ENCODE measurements around the gene RRP7A.
"Not testable (repeated sequence)": the region's sequence is repeated elsewhere in the genome, so short reads cannot be mapped to it uniquely, and the experiment has no call there.

Gene RRP7A

DNA sequence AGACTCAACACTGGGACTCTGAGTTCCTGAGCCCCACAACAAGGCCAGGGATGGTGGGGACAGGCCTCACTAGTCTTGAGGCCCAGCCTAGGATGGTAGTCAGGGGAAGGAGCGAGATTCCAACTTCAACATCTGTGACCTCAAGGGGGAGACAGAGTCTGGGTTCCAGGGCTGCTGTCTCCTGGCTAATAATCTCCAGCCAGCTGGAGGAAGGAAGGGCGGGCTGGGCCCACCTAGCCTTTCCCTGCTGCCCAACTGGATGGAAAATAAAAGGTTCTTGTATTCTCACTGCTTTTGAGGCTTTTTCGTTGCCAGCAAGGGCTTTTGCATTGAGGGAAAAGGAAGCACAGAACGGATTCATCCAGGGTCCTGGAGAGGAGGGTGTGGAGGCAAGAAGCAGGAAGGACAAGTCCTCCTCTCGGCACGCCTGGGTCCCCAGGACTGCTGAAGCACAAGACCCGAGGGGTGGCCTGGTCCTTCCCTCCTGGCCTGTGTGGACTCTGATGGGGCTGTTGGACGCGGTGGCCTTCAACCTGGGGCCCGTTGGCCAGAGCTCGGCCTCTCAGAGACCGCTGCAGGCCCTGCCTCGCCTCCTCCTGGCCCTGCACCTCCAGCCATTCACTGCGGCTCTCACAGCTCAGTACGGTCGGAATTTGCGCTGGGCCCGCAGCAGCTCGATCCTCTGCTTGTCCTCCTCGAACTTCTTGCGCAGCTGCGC, 7.2 kb downstream of the RRP7A start:
- not testable (repeated sequence) for H3K4me1 ChIP-seq (ENCODE audit: control insufficient read depth, low read depth, low read length); H3K9me3 ChIP-seq (ENCODE audit: control insufficient read depth, low read depth, low read length); H3K4me3 ChIP-seq (ENCODE audit: low read length); H3K27ac ChIP-seq (ENCODE audit: low read length); H3K27me3 ChIP-seq (ENCODE audit: control insufficient read depth, insufficient read depth, low read length); H3K9ac ChIP-seq (ENCODE audit: low read length)
- peaks cover 23% of the 10 kb centered on the region for H3K36me3 ChIP-seq (ENCODE audit: control insufficient read depth, low read depth, low read length)

DNA sequence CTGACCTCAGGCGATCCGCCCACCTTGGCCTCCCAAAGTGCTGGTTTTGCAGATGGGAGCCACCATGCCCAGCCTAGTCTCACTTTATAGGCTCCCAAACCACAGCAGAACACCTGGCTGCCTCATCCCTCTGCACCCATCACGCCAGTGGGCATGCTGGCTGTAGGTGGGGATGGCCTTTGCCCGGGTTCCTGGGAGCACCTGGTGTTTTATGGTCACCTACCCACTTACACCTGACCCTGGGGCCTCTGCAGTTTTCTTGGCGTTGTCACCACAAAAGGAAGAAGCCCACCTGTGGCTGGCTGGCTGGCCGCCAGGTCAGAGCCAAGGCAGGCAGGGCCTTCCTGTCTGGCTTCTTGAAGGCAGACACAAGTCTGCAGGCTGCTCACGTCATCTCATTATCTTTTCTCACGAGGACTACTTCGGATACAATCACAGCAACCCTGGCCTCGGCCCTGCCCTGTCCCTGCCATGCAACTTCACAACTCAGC, 8.2 kb downstream of the RRP7A start:
- Histone ChIP-seq H3K9ac (ENCODE audit: low read length) (no peak overlapping the region), H3K4me1 (ENCODE audit: control insufficient read depth, low read depth, low read length) (peaks cover 3% of the 10 kb centered on the region), H3K27me3 (ENCODE audit: control insufficient read depth, insufficient read depth, low read length) (no peaks in the 10 kb centered on the region), H3K36me3 (ENCODE audit: control insufficient read depth, low read depth, low read length) (peaks cover 16% of the 10 kb centered on the region), H3K4me3 (ENCODE audit: low read length) (no peak overlapping the region), H3K27ac (ENCODE audit: low read length) (no peak overlapping the region), H3K9me3 (ENCODE audit: control insufficient read depth, low read depth, low read length) (no peaks in the 10 kb centered on the region)

DNA sequence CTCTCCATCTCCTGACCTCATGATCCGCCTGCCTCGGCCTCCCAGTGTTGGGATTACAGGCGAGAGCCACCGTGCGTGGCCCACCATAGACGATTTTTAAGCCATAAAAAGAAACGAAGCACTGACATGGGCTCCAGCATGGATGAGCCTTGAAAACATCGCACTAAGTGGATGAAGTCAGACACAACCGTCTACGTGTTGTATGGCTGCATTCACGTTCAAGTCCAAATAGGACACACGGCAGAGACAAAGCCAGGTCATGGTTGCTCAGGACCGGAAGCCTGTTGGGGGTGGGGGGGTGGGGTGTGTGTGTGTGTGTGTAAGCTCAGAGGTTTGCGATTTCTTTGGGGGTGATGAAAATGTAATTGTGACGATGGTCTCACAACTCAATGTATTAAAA, 10.0 kb downstream of the RRP7A start:
- H3K27ac ChIP-seq (ENCODE audit: low read length), result no peak overlapping the region
- no peaks in the 10 kb centered on the region for H3K9me3 ChIP-seq (ENCODE audit: control insufficient read depth, low read depth, low read length)
- H3K9ac ChIP-seq (ENCODE audit: low read length), result no peak overlapping the region
- H3K4me1 ChIP-seq (ENCODE audit: control insufficient read depth, low read depth, low read length), result peaks cover 3% of the 10 kb centered on the region
- H3K27me3 ChIP-seq (ENCODE audit: control insufficient read depth, insufficient read depth, low read length), result no peaks in the 10 kb centered on the region
- no peak overlapping the region for H3K4me3 ChIP-seq (ENCODE audit: low read length)
- H3K36me3 ChIP-seq (ENCODE audit: control insufficient read depth, low read depth, low read length), result peaks cover 8% of the 10 kb centered on the region

DNA sequence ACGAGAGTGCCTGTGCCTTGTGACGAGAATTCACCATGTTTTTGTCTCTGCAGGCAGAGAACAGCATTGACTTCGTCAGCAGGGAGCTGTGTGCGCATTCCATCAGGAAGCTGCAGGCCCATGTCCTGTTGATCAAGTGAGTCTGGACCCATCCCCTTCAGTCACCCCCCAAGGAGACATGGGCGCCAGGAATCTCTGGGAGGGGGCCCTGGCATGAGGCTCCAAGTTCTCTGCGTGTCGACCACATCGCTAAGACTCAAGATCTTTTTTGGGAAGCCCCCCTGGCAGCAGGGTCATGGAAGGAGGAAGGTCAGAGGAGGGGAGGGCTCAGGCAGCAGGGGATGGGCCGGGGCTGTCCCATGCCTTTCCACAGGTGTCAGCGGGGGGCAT, 10.6 kb downstream of the RRP7A start:
- H3K27me3 ChIP-seq (ENCODE audit: control insufficient read depth, insufficient read depth, low read length); H3K9ac ChIP-seq (ENCODE audit: low read length); H3K27ac ChIP-seq (ENCODE audit: low read length); H3K4me3 ChIP-seq (ENCODE audit: low read length); H3K9me3 ChIP-seq (ENCODE audit: control insufficient read depth, low read depth, low read length); H3K4me1 ChIP-seq (ENCODE audit: control insufficient read depth, low read depth, low read length); H3K36me3 ChIP-seq (ENCODE audit: control insufficient read depth, low read depth, low read length): not testable (repeated sequence)

DNA sequence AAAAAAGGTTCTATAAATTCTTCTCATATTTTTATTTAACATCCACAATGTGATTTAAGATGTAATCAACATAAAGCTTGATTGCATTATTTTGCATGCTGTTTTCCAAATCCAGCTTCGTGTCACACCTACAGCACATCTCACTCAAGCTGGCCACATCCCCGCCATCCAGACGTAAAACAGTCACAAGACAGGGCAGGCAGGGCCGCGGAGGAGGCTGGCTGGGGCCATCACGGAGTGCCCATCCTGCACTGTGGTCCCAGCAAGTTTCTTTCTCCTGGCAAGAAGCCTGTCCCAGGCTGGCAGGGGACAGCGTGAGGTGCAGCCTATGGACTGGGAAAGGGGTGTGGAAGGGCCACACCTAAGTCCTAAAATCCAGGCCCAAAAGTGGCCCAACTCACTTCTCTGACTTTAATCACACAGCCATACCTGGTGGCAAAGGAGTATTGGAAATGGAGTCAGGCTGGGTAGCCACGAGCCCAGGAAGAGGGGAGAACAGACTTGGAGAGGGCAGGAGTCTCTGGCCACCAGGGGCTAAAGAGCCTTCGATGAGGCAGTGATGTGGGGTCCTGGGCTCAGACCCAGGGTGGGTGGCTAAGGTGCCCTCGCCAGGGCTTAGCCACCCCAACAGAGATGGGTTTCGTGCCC, 11.1 kb downstream of the RRP7A start:
- H3K4me1 ChIP-seq (ENCODE audit: control insufficient read depth, low read depth, low read length); H3K36me3 ChIP-seq (ENCODE audit: control insufficient read depth, low read depth, low read length); H3K4me3 ChIP-seq (ENCODE audit: low read length); H3K27me3 ChIP-seq (ENCODE audit: control insufficient read depth, insufficient read depth, low read length); H3K27ac ChIP-seq (ENCODE audit: low read length); H3K9ac ChIP-seq (ENCODE audit: low read length); H3K9me3 ChIP-seq (ENCODE audit: control insufficient read depth, low read depth, low read length): not testable (repeated sequence)

DNA sequence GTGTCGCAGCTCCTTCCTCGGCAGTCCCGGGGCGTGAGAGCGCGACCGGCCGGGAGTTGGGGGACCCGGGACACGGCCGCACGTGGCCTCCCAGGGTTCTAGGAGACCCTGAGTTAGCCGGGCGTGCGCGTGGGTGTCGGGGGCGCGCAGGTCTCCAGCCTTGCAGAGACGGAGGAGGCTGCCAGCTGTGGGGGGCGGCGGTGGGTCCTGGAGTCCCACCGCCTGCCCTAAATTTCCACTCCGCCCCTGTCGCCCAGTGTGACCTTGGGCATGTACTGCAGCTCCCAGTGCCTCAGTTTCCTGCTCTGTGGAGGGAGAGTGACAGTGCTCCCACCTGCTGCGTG, 18.8 kb downstream of the RRP7A start:
- H3K9me3 ChIP-seq (ENCODE audit: control insufficient read depth, low read depth, low read length), result no peaks in the 10 kb centered on the region
- no peak overlapping the region for H3K27ac ChIP-seq (ENCODE audit: low read length)
- no peak overlapping the region for H3K4me3 ChIP-seq (ENCODE audit: low read length)
- H3K9ac ChIP-seq (ENCODE audit: low read length), result no peak overlapping the region
- peaks cover 15% of the 10 kb centered on the region for H3K4me1 ChIP-seq (ENCODE audit: control insufficient read depth, low read depth, low read length)
- no peaks in the 10 kb centered on the region for H3K36me3 ChIP-seq (ENCODE audit: control insufficient read depth, low read depth, low read length)
- H3K27me3 ChIP-seq (ENCODE audit: control insufficient read depth, insufficient read depth, low read length), result no peaks in the 10 kb centered on the region

DNA sequence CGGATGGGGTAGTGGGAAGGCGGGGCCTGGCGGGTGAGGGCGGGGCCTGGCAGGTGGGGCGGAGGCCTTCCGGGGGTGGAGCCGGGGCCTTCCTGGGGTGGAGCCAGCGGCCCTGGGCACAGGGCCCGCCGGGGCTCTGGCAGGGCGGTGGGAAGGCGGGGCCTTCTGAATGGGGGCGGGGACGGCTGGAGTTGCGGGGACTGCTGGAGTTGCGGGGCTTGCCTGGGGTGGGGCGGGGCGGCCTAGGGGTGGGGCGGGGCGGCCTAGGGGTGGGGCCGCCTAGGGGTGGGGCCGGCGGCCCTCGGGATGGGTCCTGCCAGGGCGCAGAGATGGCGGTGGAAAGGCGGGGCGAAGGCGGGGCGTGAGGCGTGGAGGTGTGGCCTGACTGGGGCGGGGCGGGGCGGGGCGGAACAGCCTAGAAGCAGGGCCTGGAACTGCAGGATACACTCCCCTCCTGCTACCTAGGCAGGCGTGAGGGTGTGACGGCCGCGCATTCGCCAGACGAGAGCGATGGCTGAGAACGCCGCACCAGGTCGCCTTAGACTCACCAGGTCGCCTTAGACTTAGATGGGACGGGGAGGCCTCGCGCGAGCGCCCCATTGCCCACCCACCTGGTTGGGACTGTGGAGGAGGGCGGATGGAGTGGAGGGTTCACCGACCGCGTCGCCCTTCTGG, 19.3 kb downstream of the RRP7A start:
- Histone ChIP-seq H3K4me3 (ENCODE audit: low read length) (no peak overlapping the region), H3K27me3 (ENCODE audit: control insufficient read depth, insufficient read depth, low read length) (no peaks in the 10 kb centered on the region), H3K9ac (ENCODE audit: low read length) (no peak overlapping the region), H3K9me3 (ENCODE audit: control insufficient read depth, low read depth, low read length) (no peaks in the 10 kb centered on the region), H3K36me3 (ENCODE audit: control insufficient read depth, low read depth, low read length) (no peaks in the 10 kb centered on the region), H3K4me1 (ENCODE audit: control insufficient read depth, low read depth, low read length) (peaks cover 16% of the 10 kb centered on the region), H3K27ac (ENCODE audit: low read length) (no peak overlapping the region)

DNA sequence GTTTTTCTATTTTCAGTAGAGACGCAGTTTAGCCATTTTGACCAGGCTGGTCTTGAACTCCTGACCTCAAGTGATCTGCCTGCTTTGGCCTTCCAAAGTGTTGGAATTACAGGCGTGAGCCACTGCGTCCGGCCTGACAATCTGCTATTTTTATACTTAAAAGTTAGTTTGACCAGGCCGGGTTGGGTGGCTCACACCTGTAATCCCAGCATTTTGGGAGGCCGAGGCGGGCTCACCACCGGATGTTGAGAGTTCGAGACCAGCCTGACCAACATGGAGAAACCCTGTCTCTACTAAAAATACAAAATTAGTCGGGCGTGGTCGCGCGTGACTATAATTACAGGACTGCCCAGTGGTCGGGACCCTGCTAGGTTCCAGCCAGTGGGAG, 19.8 kb downstream of the RRP7A start:
- H3K36me3 ChIP-seq (ENCODE audit: control insufficient read depth, low read depth, low read length); H3K9ac ChIP-seq (ENCODE audit: low read length); H3K27me3 ChIP-seq (ENCODE audit: control insufficient read depth, insufficient read depth, low read length); H3K27ac ChIP-seq (ENCODE audit: low read length); H3K9me3 ChIP-seq (ENCODE audit: control insufficient read depth, low read depth, low read length); H3K4me3 ChIP-seq (ENCODE audit: low read length): not testable (repeated sequence)
- peaks cover 16% of the 10 kb centered on the region for H3K4me1 ChIP-seq (ENCODE audit: control insufficient read depth, low read depth, low read length)

DNA sequence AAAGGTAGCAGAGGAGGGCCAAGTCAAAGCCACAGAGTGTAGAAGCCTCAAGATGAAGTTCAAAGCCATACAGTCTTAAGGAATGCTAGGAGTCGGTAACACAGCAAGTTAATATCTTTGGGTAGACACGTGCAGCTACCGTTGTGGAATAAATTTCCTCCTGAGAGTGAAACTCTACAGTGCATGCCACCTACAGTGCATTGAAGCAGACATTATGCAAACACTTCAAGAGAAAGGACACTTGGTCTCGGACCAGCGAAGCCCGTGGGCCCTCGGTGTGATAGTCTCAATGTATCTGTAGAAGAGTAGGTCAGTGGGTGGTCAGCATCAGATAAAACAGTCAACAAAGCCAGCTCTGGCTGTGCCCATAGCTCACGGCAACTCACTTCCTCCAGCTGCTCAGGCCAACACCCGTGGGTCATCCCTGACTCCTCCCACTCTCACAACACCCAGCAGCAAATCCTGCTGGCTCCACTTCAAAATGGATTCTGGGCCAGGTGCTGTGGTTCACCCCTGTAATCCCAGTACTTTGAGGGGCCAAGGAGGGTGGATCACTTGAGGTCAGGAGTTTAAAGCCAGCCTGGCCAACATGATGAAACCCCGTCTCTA, 24.0 kb downstream of the RRP7A start:
- not testable (repeated sequence) for H3K27ac ChIP-seq (ENCODE audit: low read length); H3K9me3 ChIP-seq (ENCODE audit: control insufficient read depth, low read depth, low read length); H3K27me3 ChIP-seq (ENCODE audit: control insufficient read depth, insufficient read depth, low read length); H3K36me3 ChIP-seq (ENCODE audit: control insufficient read depth, low read depth, low read length); H3K4me3 ChIP-seq (ENCODE audit: low read length); H3K9ac ChIP-seq (ENCODE audit: low read length)
- peaks cover 16% of the 10 kb centered on the region for H3K4me1 ChIP-seq (ENCODE audit: control insufficient read depth, low read depth, low read length)

DNA sequence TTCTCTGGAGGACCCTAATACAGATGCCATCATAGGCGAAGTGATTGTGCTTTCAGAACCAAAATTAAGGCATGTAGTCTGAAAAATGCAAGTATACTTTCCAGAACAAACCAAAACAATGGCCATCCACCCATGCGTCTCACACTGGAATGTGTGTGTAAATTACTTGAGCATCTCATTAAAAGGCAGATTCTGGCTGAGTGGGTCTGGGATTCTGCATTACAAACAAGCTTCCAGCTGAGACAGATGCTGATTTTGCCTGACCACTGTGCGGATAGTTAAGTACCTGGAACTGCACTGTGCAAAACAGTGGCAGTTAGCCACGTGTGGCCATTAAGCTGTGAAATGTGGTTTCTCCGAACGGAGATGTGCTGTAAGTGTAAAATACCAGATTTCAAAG, 26.2 kb downstream of the RRP7A start:
- Histone ChIP-seq H3K27me3 (ENCODE audit: control insufficient read depth, insufficient read depth, low read length) (no peaks in the 10 kb centered on the region), H3K9me3 (ENCODE audit: control insufficient read depth, low read depth, low read length) (no peaks in the 10 kb centered on the region), H3K27ac (ENCODE audit: low read length) (no peak overlapping the region), H3K4me3 (ENCODE audit: low read length) (no peak overlapping the region), H3K36me3 (ENCODE audit: control insufficient read depth, low read depth, low read length) (no peaks in the 10 kb centered on the region), H3K4me1 (ENCODE audit: control insufficient read depth, low read depth, low read length) (peaks cover 12% of the 10 kb centered on the region), H3K9ac (ENCODE audit: low read length) (no peak overlapping the region)

DNA sequence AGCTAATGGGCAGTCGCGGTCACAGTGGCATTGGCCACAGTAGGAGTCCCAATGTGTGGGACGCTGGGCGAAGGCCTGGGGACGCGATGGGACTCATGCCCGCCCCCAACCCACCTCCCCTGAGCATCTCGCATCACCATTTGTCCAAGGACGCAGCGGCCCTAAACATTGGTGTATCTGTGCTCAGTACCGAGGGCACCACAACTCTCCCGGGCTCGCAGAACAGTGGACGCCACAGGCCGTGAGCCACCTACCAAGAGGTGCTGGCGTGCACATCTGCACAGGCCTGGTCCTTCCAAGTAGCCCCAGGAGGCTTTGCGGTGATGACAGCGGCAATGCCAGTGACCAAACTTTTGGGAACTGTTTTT, 27.3 kb downstream of the RRP7A start:
- Histone ChIP-seq H3K9ac (ENCODE audit: low read length) (no peak overlapping the region), H3K27me3 (ENCODE audit: control insufficient read depth, insufficient read depth, low read length) (no peaks in the 10 kb centered on the region), H3K4me1 (ENCODE audit: control insufficient read depth, low read depth, low read length) (peaks cover 10% of the 10 kb centered on the region), H3K27ac (ENCODE audit: low read length) (no peak overlapping the region), H3K9me3 (ENCODE audit: control insufficient read depth, low read depth, low read length) (no peaks in the 10 kb centered on the region), H3K4me3 (ENCODE audit: low read length) (no peak overlapping the region), H3K36me3 (ENCODE audit: control insufficient read depth, low read depth, low read length) (no peaks in the 10 kb centered on the region)

Measured in iPS-18a (cell line).